Liver (tissue), 9 donors: ENCODE measurements around the gene OSGEPL1. TPM values are rescaled to one million over a fixed set of nuclear protein-coding genes. Genes with fewer than 3 reads are reported as not detected.

Experiments
- DNase-seq: peaks from one replicate; pipeline ENCODE4 v3.0.0-alpha.2; 2017; ENCODE audit warnings: low spot score
- H3K27ac ChIP-seq, 2 donors: one replicate each; pipeline ENCODE4 v1.7.0; 2013; ENCODE audit warnings: inconsistent platforms in 2 of 2, low read length in 2 of 2, control low read depth in 1 of 2, low read depth in 1 of 2, mild to moderate bottlenecking in 1 of 2
- H3K27me3 ChIP-seq, 4 donors: one replicate each; pipeline versions ENCODE4 v1.6.1 to v1.7.0; 2013; ENCODE audit warnings: low read length in 3 of 4, inconsistent platforms in 1 of 4, mild to moderate bottlenecking in 1 of 4, moderate library complexity in 1 of 4; ENCODE audit not compliant: control insufficient read depth in 4 of 4, insufficient read depth in 4 of 4
- H3K36me3 ChIP-seq, 4 donors: one replicate each; pipeline versions ENCODE4 v1.6.1 to v1.7.0; 2013; ENCODE audit warnings: low read length in 3 of 4, mild to moderate bottlenecking in 3 of 4, low read depth in 1 of 4, moderate library complexity in 1 of 4; ENCODE audit not compliant: control insufficient read depth in 4 of 4, insufficient read depth in 3 of 4
- H3K4me1 ChIP-seq, 4 donors: one replicate each; pipeline versions ENCODE4 v1.6.1 to v1.7.0; 2013; ENCODE audit warnings: low read length in 3 of 4, mild to moderate bottlenecking in 3 of 4, moderate library complexity in 1 of 4; ENCODE audit not compliant: control insufficient read depth in 4 of 4, insufficient read depth in 4 of 4
- H3K4me3 ChIP-seq, 3 donors: one replicate each; pipeline versions ENCODE4 v1.6.1 to v1.7.0; 2013; ENCODE audit warnings: low read length in 3 of 3, control low read depth in 1 of 3, low read depth in 1 of 3, mild to moderate bottlenecking in 1 of 3
- H3K9ac ChIP-seq, 2 donors: one replicate each; pipeline ENCODE4 v1.7.0; 2013; ENCODE audit warnings: low read length in 2 of 2, mild to moderate bottlenecking in 2 of 2, moderate library complexity in 2 of 2, control low read depth in 1 of 2, low read depth in 1 of 2
- H3K9me3 ChIP-seq, 4 donors: one replicate each; pipeline versions ENCODE4 v1.6.1 to v1.7.0; 2013; ENCODE audit warnings: low read length in 3 of 4; ENCODE audit not compliant: control insufficient read depth in 4 of 4
- CTCF ChIP-seq: fragments of 150-350 bp; IDR thresholded peaks from 2 replicates; pipeline ENCODE4 v1.5.1; 2017; ENCODE audit warnings: improper control_type of control experiment, low read depth, low read length; ENCODE audit not compliant: missing input control
- EGR1 ChIP-seq, 2 donors: IDR thresholded peaks; 2 replicates each; pipeline ENCODE4 v1.6.1; 2016 to 2018; ENCODE audit warnings: antibody characterized with exemption in 2 of 2, low read depth in 2 of 2
- FOXA1 ChIP-seq: IDR thresholded peaks from 2 replicates; pipeline ENCODE4 v1.6.1; 2016; ENCODE audit warnings: antibody characterized with exemption
- FOXA2 ChIP-seq: IDR thresholded peaks from 2 replicates; pipeline ENCODE4 v1.6.1; 2016; ENCODE audit warnings: antibody characterized with exemption
- HNF4A ChIP-seq, 2 donors: conservative IDR thresholded peaks; 2 replicates each; pipeline ENCODE4 v1.6.1; 2016; ENCODE audit warnings: antibody characterized with exemption in 2 of 2, mild to moderate bottlenecking in 2 of 2
- HNF4G ChIP-seq: IDR thresholded peaks from 2 replicates; pipeline ENCODE4 v1.6.1; 2016; ENCODE audit warnings: antibody characterized with exemption
- JUND ChIP-seq, 2 donors: IDR thresholded peaks; 2 replicates each; pipeline ENCODE4 v1.6.1; 2016; ENCODE audit warnings: antibody characterized with exemption in 2 of 2
- NR2F2 ChIP-seq: IDR thresholded peaks from 2 replicates; pipeline ENCODE4 v1.6.1; 2016; ENCODE audit warnings: antibody characterized with exemption
- RAD21 ChIP-seq, 2 donors: IDR thresholded peaks; 2 replicates each; pipeline ENCODE4 v1.6.1; 2016; ENCODE audit warnings: antibody characterized with exemption in 2 of 2, mild to moderate bottlenecking in 2 of 2
- RXRA ChIP-seq, 2 donors: IDR thresholded peaks; 2 replicates each; pipeline ENCODE4 v1.6.1; 2017 to 2018; ENCODE audit warnings: antibody characterized with exemption in 2 of 2, mild to moderate bottlenecking in 1 of 2
- SP1 ChIP-seq: IDR thresholded peaks from 2 replicates; pipeline ENCODE4 v1.6.1; 2018; ENCODE audit warnings: antibody characterized with exemption, mild to moderate bottlenecking
- TAF1 ChIP-seq: conservative IDR thresholded peaks from 2 replicates; pipeline ENCODE4 v1.6.1; 2016; ENCODE audit warnings: antibody characterized with exemption, mild to moderate bottlenecking
- YY1 ChIP-seq: IDR thresholded peaks from 2 replicates; pipeline ENCODE4 v1.6.1; 2016; ENCODE audit warnings: antibody characterized with exemption, mild to moderate bottlenecking
- WGBS: extraction: QIAGEN DNeasy Blood & Tissue Kit; methylation state at CpG from one replicate; pipeline ENCODE4 v1.1.7; 2013; 5-methylcytosine and 5-hydroxymethylcytosine counted together
- polyA plus RNA-seq, 2 donors: library from polyadenylated mRNA; stranded (reverse) in 1 of 2; unstranded in 1 of 2; fragments of 200-250 nt in 1 of 2; fragments of >200 nt in 1 of 2; fragmentation: Nextera tagmentation in 1 of 2; extraction: Ambion mirVana in 1 of 2; gene quantifications; one replicate each; pipeline versions ENCODE4 v1.2.1 to v1.2.3, GENCODE V29; 2013 to 2015
- total RNA-seq, 2 donors: library from RNA; depleted of rRNA; stranded (reverse); fragments of >200 nt; gene quantifications; one replicate each; pipeline ENCODE4 v1.2.3, GENCODE V29; 2014
- TF ChIP-seq, protein P1 (sequence below): IDR thresholded peaks from 2 replicates; pipeline ENCODE4 v1.6.1; 2016; ENCODE audit warnings: antibody characterized with exemption
- TF ChIP-seq, protein P2 (sequence below): IDR thresholded peaks from 2 replicates; pipeline ENCODE4 v1.6.1; 2016; ENCODE audit warnings: antibody characterized with exemption
- TF ChIP-seq, protein P3 (sequence below): IDR thresholded peaks from 2 replicates; pipeline ENCODE4 v1.6.1; 2016; ENCODE audit warnings: antibody characterized with exemption, mild to moderate bottlenecking
- TF ChIP-seq, protein P4 (sequence below): IDR thresholded peaks from 2 replicates; pipeline ENCODE4 v1.6.1; 2016; ENCODE audit warnings: antibody characterized with exemption
- donor health status: healthy.
- donor health status: healthy.
- donor health status: healthy.
- donor health status: healthy.
- donor health status: healthy.

Gene OSGEPL1
- total and polyA plus RNA-seq, 4 donors = 2.9 to 5.6 (median 5.3) TPM

GRCh38 chr2:189799531-189799930 lies 36.9 kb upstream of the OSGEPL1 start:
- Histone ChIP-seq H3K36me3 (peaks cover 0 to 19% (median 5%) of the 10 kb centered on the region in 4 donors), H3K4me3 (no peak overlapping the region), H3K27me3 (no peaks in the 10 kb centered on the region), H3K4me1 (no peaks in the 10 kb centered on the region), H3K9ac (no peak overlapping the region), H3K27ac (no peak overlapping the region), H3K9me3 (no peaks in the 10 kb centered on the region)
- 88% methylated on average over 2 of the region's 2 CpGs for WGBS
- no peak for TF ChIP-seq HNF4A (conservative IDR thresholded peaks at IDR 0.05)
- TF ChIP-seq RAD21 (IDR thresholded peaks at IDR 0.05) = no peak
- TF ChIP-seq HNF4G = no peak
- TF ChIP-seq FOXA2 = no peak
- TF ChIP-seq, protein P1, sequence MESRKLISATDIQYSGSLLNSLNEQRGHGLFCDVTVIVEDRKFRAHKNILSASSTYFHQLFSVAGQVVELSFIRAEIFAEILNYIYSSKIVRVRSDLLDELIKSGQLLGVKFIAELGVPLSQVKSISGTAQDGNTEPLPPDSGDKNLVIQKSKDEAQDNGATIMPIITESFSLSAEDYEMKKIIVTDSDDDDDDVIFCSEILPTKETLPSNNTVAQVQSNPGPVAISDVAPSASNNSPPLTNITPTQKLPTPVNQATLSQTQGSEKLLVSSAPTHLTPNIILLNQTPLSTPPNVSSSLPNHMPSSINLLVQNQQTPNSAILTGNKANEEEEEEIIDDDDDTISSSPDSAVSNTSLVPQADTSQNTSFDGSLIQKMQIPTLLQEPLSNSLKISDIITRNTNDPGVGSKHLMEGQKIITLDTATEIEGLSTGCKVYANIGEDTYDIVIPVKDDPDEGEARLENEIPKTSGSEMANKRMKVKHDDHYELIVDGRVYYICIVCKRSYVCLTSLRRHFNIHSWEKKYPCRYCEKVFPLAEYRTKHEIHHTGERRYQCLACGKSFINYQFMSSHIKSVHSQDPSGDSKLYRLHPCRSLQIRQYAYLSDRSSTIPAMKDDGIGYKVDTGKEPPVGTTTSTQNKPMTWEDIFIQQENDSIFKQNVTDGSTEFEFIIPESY = no peak
- no peak for TF ChIP-seq NR2F2
- TF ChIP-seq TAF1 = no peak
- no peak for TF ChIP-seq JUND (IDR thresholded peaks at IDR 0.05)
- TF ChIP-seq YY1 = no peak
- TF ChIP-seq CTCF = no peak
- TF ChIP-seq, protein P2, sequence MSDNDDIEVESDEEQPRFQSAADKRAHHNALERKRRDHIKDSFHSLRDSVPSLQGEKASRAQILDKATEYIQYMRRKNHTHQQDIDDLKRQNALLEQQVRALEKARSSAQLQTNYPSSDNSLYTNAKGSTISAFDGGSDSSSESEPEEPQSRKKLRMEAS = no peak
- no peak for TF ChIP-seq SP1
- TF ChIP-seq FOXA1 = no peak
- TF ChIP-seq, protein P3, sequence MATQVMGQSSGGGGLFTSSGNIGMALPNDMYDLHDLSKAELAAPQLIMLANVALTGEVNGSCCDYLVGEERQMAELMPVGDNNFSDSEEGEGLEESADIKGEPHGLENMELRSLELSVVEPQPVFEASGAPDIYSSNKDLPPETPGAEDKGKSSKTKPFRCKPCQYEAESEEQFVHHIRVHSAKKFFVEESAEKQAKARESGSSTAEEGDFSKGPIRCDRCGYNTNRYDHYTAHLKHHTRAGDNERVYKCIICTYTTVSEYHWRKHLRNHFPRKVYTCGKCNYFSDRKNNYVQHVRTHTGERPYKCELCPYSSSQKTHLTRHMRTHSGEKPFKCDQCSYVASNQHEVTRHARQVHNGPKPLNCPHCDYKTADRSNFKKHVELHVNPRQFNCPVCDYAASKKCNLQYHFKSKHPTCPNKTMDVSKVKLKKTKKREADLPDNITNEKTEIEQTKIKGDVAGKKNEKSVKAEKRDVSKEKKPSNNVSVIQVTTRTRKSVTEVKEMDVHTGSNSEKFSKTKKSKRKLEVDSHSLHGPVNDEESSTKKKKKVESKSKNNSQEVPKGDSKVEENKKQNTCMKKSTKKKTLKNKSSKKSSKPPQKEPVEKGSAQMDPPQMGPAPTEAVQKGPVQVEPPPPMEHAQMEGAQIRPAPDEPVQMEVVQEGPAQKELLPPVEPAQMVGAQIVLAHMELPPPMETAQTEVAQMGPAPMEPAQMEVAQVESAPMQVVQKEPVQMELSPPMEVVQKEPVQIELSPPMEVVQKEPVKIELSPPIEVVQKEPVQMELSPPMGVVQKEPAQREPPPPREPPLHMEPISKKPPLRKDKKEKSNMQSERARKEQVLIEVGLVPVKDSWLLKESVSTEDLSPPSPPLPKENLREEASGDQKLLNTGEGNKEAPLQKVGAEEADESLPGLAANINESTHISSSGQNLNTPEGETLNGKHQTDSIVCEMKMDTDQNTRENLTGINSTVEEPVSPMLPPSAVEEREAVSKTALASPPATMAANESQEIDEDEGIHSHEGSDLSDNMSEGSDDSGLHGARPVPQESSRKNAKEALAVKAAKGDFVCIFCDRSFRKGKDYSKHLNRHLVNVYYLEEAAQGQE = no peak
- TF ChIP-seq RXRA (IDR thresholded peaks at IDR 0.05) = no peak
- no peak for TF ChIP-seq EGR1 (IDR thresholded peaks at IDR 0.05; ENCODE audit: low read depth in 2 of 2)
- TF ChIP-seq, protein P4, sequence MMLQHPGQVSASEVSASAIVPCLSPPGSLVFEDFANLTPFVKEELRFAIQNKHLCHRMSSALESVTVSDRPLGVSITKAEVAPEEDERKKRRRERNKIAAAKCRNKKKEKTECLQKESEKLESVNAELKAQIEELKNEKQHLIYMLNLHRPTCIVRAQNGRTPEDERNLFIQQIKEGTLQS = no peak
- DNase-seq = no peak

- no peaks in the 10 kb centered on the region for H3K4me1 ChIP-seq
These were observed 36.4 kb upstream of the OSGEPL1 start for GRCh38 chr2:189799030-189799331.

More at GRCh38 chr2:189799030-189799331, 36.4 kb upstream of the OSGEPL1 start:
- TF ChIP-seq HNF4G (no peak), FOXA2 (no peak), HNF4A (conservative IDR thresholded peaks at IDR 0.05) (no peak), TAF1 (no peak), RXRA (IDR thresholded peaks at IDR 0.05) (no peak)
- TF ChIP-seq, protein P2 = no peak
- TF ChIP-seq, protein P1 = no peak
- TF ChIP-seq, protein P4 = no peak
- H3K27me3 ChIP-seq = no peaks in the 10 kb centered on the region
- H3K27ac ChIP-seq = no peak overlapping the region
- H3K9ac ChIP-seq = no peak overlapping the region
- DNase-seq = no peak
- peaks cover 0 to 19% (median 7%) of the 10 kb centered on the region in 4 donors for H3K36me3 ChIP-seq
- H3K9me3 ChIP-seq = no peaks in the 10 kb centered on the region
- no peak overlapping the region for H3K4me3 ChIP-seq
